ENCODE measurements around the gene RAP1GDS1.

DNA sequence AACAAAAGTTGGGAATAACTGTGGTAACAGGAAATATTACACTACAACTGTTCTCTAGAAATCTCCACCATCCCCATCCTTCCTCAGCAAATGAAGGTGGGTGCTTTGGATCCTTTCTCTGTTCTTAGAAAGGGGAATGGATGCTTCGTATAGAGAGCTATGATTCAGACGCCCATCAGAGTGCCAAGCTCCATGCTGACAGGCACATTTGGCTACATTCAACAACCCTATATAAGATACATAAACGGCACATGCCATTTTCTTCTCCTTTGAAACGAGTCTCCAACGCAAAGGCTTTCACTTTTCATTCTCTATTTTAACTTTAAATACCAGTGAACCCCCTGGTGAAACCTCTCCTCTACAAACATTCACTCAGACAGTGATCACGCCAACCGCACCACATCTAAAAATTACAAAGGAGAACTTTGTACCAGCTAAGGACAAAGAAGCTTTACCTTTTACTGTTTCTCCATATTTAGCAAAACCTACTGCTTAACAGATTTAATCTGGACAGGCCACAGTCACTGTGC lies 224.7 kb downstream of the RAP1GDS1 start:
- TF ChIP-seq FOXM1 (IDR thresholded peaks at IDR 0.05; ENCODE audit: borderline replicate concordance, low read depth) (no peak), TAF1 (IDR thresholded peaks at IDR 0.05; ENCODE audit: low read depth) (no peak), YY1 (IDR thresholded peaks at IDR 0.05; ENCODE audit: low read depth) (no peak), RAD21 (IDR thresholded peaks at IDR 0.05; ENCODE audit: low read depth) (no peak), EP300 (IDR thresholded peaks at IDR 0.05; ENCODE audit: borderline replicate concordance) (no peak), EGR1 (IDR thresholded peaks at IDR 0.05) (no peak), TEAD4 (IDR thresholded peaks at IDR 0.05) (no peak)
- TF ChIP-seq, protein P1, sequence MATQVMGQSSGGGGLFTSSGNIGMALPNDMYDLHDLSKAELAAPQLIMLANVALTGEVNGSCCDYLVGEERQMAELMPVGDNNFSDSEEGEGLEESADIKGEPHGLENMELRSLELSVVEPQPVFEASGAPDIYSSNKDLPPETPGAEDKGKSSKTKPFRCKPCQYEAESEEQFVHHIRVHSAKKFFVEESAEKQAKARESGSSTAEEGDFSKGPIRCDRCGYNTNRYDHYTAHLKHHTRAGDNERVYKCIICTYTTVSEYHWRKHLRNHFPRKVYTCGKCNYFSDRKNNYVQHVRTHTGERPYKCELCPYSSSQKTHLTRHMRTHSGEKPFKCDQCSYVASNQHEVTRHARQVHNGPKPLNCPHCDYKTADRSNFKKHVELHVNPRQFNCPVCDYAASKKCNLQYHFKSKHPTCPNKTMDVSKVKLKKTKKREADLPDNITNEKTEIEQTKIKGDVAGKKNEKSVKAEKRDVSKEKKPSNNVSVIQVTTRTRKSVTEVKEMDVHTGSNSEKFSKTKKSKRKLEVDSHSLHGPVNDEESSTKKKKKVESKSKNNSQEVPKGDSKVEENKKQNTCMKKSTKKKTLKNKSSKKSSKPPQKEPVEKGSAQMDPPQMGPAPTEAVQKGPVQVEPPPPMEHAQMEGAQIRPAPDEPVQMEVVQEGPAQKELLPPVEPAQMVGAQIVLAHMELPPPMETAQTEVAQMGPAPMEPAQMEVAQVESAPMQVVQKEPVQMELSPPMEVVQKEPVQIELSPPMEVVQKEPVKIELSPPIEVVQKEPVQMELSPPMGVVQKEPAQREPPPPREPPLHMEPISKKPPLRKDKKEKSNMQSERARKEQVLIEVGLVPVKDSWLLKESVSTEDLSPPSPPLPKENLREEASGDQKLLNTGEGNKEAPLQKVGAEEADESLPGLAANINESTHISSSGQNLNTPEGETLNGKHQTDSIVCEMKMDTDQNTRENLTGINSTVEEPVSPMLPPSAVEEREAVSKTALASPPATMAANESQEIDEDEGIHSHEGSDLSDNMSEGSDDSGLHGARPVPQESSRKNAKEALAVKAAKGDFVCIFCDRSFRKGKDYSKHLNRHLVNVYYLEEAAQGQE (IDR thresholded peaks at IDR 0.05; ENCODE audit: low read depth): no peak
- TF ChIP-seq, protein P2, sequence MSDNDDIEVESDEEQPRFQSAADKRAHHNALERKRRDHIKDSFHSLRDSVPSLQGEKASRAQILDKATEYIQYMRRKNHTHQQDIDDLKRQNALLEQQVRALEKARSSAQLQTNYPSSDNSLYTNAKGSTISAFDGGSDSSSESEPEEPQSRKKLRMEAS (IDR thresholded peaks at IDR 0.05): no peak
